GM12878 (cell line): Measurements from ENCODE around the gene ASPG. TPM values are rescaled to one million over a fixed set of nuclear protein-coding genes. Genes with fewer than 3 reads are reported as not detected.

ENCODE experiments used
- ATAC-seq: fragments of 200-7000 bp; cut with Tn5 transposase; 3 replicates; pipeline ENCODE4 v1.9.1; 2020; ENCODE audit warnings: mild to moderate bottlenecking, moderate library complexity
- BruUV-seq: library from RNA; stranded (reverse); fragments of 400-500 nt; replicated peaks from 2 replicates; lab custom pipeline; 2021; lab: Mats Ljungman, UMichigan
- CTCF ChIA-PET: fragments of 300-600 bp; sonication (Branson Sonifier 250); formaldehyde crosslinking; extraction: SDS; loops from one replicate; lab custom pipeline; 2021; ENCODE audit warnings: inconsistent platforms; lab: Yijun Ruan, JAX
- POLR2A ChIA-PET: fragments of 350-600 bp; formaldehyde crosslinking; extraction: SDS; loops from one replicate; lab custom pipeline; 2021; ENCODE audit warnings: inconsistent platforms; lab: Charles Lee
- RAD21 ChIA-PET: fragments of 300-600 bp; sonication (Branson Sonifier 250); formaldehyde crosslinking; loops from one replicate; lab custom pipeline; 2023; ENCODE audit warnings: antibody characterized with exemption; ENCODE audit not compliant: unreplicated experiment; lab: Charles Lee
- SMC1A ChIA-PET: fragments of 300-600 bp; sonication (Branson Sonifier 250); formaldehyde crosslinking; loops from one replicate; lab custom pipeline; 2023; ENCODE audit not compliant: unreplicated experiment, uncharacterized antibody; lab: Charles Lee
- DNase-seq: peaks from one replicate; pipeline ENCODE4 v3.0.0-alpha.2; 2011; ENCODE audit warnings: low read depth, low spot score
- FAIRE-seq: peaks from 3 replicates; lab custom pipeline; 2011; peaks lifted over from hg19 to GRCh38; lab: Jason Lieb, UNC
- H2AFZ ChIP-seq: 2 replicates; pipeline ENCODE4 v1.6.0; 2011; ENCODE audit warnings: low read depth, low read length, control low read depth; ENCODE audit not compliant: control insufficient read depth
- H3K27ac ChIP-seq: 2 replicates; pipeline ENCODE4 v1.5.1; 2011; ENCODE audit warnings: control low read depth; ENCODE audit not compliant: control insufficient read depth, insufficient read depth
- H3K27me3 ChIP-seq, 2 experiments: replicated peaks in 1 of 2; 2 replicates each; pipeline versions ENCODE4 v1.6.0 to v1.6.1; 2011; ENCODE audit warnings: low read length in 1 of 2; ENCODE audit not compliant: control insufficient read depth in 2 of 2, insufficient read depth in 2 of 2
- H3K36me3 ChIP-seq, 2 experiments: 2 replicates each; pipeline ENCODE4 v1.5.1; 2011; ENCODE audit warnings: low read length in 1 of 2; ENCODE audit not compliant: control insufficient read depth in 2 of 2, insufficient read depth in 2 of 2
- H3K4me1 ChIP-seq: 2 replicates; pipeline ENCODE4 v1.6.1; 2011; ENCODE audit warnings: mild to moderate bottlenecking, low read length, moderate library complexity, mixed read lengths; ENCODE audit not compliant: control insufficient read depth, insufficient read depth
- H3K4me2 ChIP-seq: 2 replicates; pipeline ENCODE4 v1.6.0; 2011; ENCODE audit warnings: control low read depth; ENCODE audit not compliant: control insufficient read depth, insufficient read depth
- H3K4me3 ChIP-seq: fragments of 200-600 bp; sonication (generic); 2 replicates; pipeline ENCODE4 v1.5.1; 2016
- H3K79me2 ChIP-seq: 2 replicates; pipeline ENCODE4 v1.6.0; 2011; ENCODE audit warnings: low read length; ENCODE audit not compliant: control insufficient read depth, insufficient read depth
- H3K9ac ChIP-seq: 2 replicates; pipeline ENCODE4 v1.8.0; 2011; ENCODE audit warnings: low read length, control low read depth, mixed read lengths; ENCODE audit not compliant: control insufficient read depth, insufficient read depth
- H3K9me3 ChIP-seq: replicated peaks from 3 replicates; pipeline ENCODE4 v1.5.1; 2011; ENCODE audit warnings: mild to moderate bottlenecking, low read length; ENCODE audit not compliant: control insufficient read depth, insufficient read depth
- H4K20me1 ChIP-seq: 2 replicates; pipeline ENCODE4 v1.6.0; 2011; ENCODE audit not compliant: control insufficient read depth, insufficient read depth
- EGR1 ChIP-seq, 2 experiments: IDR thresholded peaks; 1 replicate in 1 of 2; 2 replicates in 1 of 2; pipeline ENCODE4 v1.6.1; 2011 to 2012; ENCODE audit warnings: low read depth in 2 of 2, low read length in 2 of 2, borderline replicate concordance in 1 of 2, mild to moderate bottlenecking in 1 of 2, moderate library complexity in 1 of 2
- LARP7 ChIP-seq: fragments of 450-650 bp; IDR thresholded peaks from 2 replicates; pipeline ENCODE4 v1.6.1; 2017; ENCODE audit warnings: mild to moderate bottlenecking
- NFYA ChIP-seq: IDR thresholded peaks from 2 replicates; pipeline ENCODE4 v1.6.1; 2011; ENCODE audit warnings: low read depth, mild to moderate bottlenecking, low read length, improper control_type of control experiment, borderline replicate concordance
- POLR2AphosphoS2 ChIP-seq: IDR thresholded peaks from 2 replicates; pipeline ENCODE4 v1.6.1; 2011; ENCODE audit warnings: low read depth, mild to moderate bottlenecking, low read length, improper control_type of control experiment, moderate library complexity
- ZNF274 ChIP-seq: IDR thresholded peaks from one replicate; pipeline ENCODE4 v1.8.0; 2011; ENCODE audit not compliant: insufficient read length, insufficient read depth
- WGBS: methylation state at CpG from one replicate; pipeline ENCODE4 v1.1.6; 2016; ENCODE audit warnings: low lambda C conversion rate; ENCODE audit not compliant: insufficient replicate concordance, insufficient coverage; ENCODE audit errors: missing lambda C conversion rate; 5-methylcytosine and 5-hydroxymethylcytosine counted together
- in situ Hi-C: fragments of 300-500 bp; cut with MboI; formaldehyde crosslinking; loops from 9 replicates; pipeline ENCODE4 v1.14.3; 2018; ENCODE audit warnings: mixed read lengths
- intact Hi-C: fragments of 100-400 bp; cut with micrococcal nuclease; formaldehyde crosslinking; loops from one replicate; pipeline ENCODE4 v1.14.2; 2022; ENCODE audit not compliant: unreplicated experiment
- polyA plus RNA-seq, 11 experiments: library from polyadenylated mRNA; depleted of rRNA in 4 of 11; unstranded in 6 of 11; stranded (reverse) in 5 of 11; fragments of >200 nt; fragmentation: Nextera tagmentation in 4 of 11; fragmentation: Illumina TruSeq in 1 of 11; extraction: Ambion mirVana in 4 of 11; extraction: Trizol in 1 of 11; gene quantifications; 1 replicate in 1 of 11; 2 replicates in 10 of 11; pipeline versions ENCODE4 v1.2.1 to v1.2.3, GENCODE V29; 2011 to 2016; ENCODE audit warnings: inconsistent platforms in 2 of 11, missing spikeins in 2 of 11, low read depth in 1 of 11
- total RNA-seq, 4 experiments: library from RNA; depleted of rRNA in 3 of 4; stranded (reverse); fragments of >200 nt in 3 of 4; fragmentation: Illumina TruSeq in 1 of 4; extraction: Trizol in 1 of 4; gene quantifications; 2 replicates each; pipeline versions ENCODE4 v1.2.1 to v1.2.3, GENCODE V29; 2013 to 2021
- TF ChIP-seq, protein P1 (sequence below): fragments of 450-650 bp; IDR thresholded peaks from 2 replicates; pipeline ENCODE4 v1.6.1; 2017; ENCODE audit warnings: mild to moderate bottlenecking, moderate library complexity

Gene ASPG
- total and polyA plus RNA-seq, 10 of the 15 experiments (the other 5 are each of a cell fraction or from before 2014, with no cell fraction given): not detected

DNA sequence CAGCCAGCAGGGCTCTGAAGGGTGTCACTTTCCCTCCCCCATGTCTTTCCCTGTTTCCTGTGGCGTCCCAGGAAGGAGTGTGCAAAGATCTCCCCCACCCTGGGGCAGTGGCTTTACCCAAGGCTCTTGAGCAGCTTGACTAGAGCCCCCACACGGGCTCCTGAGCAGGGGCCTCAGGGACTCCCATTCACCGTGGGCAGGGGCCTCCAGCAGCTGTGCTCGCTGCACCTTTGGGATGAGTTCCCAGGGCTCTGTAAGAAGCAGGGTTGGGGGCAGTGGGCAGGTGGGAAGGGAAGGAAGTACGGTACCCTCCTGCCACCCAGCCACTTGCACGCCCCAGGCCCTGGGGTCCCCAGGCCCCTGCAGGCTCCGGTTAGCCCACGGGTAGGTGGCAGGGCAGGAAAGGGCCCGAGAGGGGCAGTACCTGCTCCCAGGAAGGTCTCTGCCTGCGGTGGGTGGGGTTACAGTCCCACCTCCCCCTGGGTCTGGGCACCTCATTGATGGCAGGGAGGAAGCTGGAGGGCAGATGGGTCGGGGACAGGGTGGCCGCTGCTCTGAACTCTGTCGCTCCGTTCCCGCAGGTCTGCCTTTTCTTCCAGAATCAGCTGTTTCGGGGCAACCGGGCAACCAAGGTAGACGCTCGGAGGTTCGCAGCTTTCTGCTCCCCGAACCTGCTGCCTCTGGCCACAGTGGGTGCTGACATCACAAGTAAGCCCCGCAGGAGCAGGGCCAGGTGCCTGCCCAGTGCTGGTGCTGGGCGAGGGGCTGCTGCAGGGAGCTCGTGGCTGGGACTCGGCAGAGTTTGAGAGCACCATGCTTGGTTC lies 13.0 kb downstream of the ASPG start:
- CTCF ChIA-PET: no interaction called here
- POLR2A ChIA-PET: no interaction called here
- Histone ChIP-seq H3K4me2 (no peak overlapping the region), H3K27me3 (0 out of 4 replicates have a peak, but pooled peaks cover 0 to 1% of the 10 kb centered on the region in 2 experiments), H3K27ac (no peak overlapping the region), H3K9ac (no peak overlapping the region), H4K20me1 (no peaks in the 10 kb centered on the region), H3K4me3 (no peak overlapping the region), H3K36me3 (no peaks in the 10 kb centered on the region), H2AFZ (no peak overlapping the region), H3K9me3 (no peaks in the 10 kb centered on the region), H3K79me2 (no peaks in the 10 kb centered on the region), H3K4me1 (no peaks in the 10 kb centered on the region)
- ATAC-seq (no peak), FAIRE-seq (no peak), DNase-seq (no peak)
- intact Hi-C loops (no loop called here), in situ Hi-C loops (no loop called here)
- WGBS: 36% methylated on average over 25 of the region's 25 CpGs
- SMC1A ChIA-PET: no interaction called here
- RAD21 ChIA-PET: no interaction called here
- BruUV-seq: no TSS peak
- TF ChIP-seq, protein P1, sequence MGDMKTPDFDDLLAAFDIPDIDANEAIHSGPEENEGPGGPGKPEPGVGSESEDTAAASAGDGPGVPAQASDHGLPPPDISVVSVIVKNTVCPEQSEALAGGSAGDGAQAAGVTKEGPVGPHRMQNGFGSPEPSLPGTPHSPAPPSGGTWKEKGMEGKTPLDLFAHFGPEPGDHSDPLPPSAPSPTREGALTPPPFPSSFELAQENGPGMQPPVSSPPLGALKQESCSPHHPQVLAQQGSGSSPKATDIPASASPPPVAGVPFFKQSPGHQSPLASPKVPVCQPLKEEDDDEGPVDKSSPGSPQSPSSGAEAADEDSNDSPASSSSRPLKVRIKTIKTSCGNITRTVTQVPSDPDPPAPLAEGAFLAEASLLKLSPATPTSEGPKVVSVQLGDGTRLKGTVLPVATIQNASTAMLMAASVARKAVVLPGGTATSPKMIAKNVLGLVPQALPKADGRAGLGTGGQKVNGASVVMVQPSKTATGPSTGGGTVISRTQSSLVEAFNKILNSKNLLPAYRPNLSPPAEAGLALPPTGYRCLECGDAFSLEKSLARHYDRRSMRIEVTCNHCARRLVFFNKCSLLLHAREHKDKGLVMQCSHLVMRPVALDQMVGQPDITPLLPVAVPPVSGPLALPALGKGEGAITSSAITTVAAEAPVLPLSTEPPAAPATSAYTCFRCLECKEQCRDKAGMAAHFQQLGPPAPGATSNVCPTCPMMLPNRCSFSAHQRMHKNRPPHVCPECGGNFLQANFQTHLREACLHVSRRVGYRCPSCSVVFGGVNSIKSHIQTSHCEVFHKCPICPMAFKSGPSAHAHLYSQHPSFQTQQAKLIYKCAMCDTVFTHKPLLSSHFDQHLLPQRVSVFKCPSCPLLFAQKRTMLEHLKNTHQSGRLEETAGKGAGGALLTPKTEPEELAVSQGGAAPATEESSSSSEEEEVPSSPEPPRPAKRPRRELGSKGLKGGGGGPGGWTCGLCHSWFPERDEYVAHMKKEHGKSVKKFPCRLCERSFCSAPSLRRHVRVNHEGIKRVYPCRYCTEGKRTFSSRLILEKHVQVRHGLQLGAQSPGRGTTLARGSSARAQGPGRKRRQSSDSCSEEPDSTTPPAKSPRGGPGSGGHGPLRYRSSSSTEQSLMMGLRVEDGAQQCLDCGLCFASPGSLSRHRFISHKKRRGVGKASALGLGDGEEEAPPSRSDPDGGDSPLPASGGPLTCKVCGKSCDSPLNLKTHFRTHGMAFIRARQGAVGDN: no peak
- no peak for TF ChIP-seq LARP7
- TF ChIP-seq EGR1 (IDR thresholded peaks at IDR 0.05; ENCODE audit: borderline replicate concordance in 1 of 2, low read depth in 2 of 2, low read length in 2 of 2): no peak
- TF ChIP-seq NFYA: no peak
- no peak for TF ChIP-seq ZNF274
- no peak for TF ChIP-seq POLR2AphosphoS2
